Hepatocyte (in vitro differentiated cells): ENCODE data around the gene PIWIL1.

Source experiments
- EZH2phosphoT487 ChIP-seq: fragments of 200-600 bp; sonication (generic); IDR thresholded peaks from one replicate; pipeline ENCODE4 v1.6.1; 2018; ENCODE audit warnings: antibody characterized with exemption, mild to moderate bottlenecking, low read depth, moderate library complexity; ENCODE audit not compliant: unreplicated experiment, severe bottlenecking
- TF ChIP-seq, protein P1 (sequence below): fragments of 200-600 bp; sonication (generic); IDR thresholded peaks from 2 replicates; pipeline ENCODE4 v1.5.1; 2016; ENCODE audit warnings: antibody characterized with exemption, mild to moderate bottlenecking; ENCODE audit not compliant: poor library complexity

DNA sequence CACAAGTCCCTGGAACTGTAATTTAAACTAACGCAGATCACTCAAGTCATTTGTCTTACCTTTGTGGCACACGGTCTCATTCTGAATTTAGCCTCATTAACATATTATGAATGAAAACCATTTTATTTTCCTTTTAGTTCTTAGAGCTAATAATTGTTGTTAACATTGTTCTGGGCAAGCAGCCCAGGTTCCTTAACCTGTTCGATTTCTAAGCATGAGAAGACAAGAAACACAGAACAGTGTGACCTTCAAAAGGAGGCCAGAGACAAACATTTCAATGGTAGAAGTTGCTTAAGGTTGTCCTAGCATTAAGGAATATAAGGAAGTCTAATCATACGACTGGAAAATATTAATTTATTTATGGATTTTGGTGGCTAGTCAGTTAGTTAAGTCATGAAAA, 35.2 kb downstream of the PIWIL1 start:
- TF ChIP-seq, protein P1, sequence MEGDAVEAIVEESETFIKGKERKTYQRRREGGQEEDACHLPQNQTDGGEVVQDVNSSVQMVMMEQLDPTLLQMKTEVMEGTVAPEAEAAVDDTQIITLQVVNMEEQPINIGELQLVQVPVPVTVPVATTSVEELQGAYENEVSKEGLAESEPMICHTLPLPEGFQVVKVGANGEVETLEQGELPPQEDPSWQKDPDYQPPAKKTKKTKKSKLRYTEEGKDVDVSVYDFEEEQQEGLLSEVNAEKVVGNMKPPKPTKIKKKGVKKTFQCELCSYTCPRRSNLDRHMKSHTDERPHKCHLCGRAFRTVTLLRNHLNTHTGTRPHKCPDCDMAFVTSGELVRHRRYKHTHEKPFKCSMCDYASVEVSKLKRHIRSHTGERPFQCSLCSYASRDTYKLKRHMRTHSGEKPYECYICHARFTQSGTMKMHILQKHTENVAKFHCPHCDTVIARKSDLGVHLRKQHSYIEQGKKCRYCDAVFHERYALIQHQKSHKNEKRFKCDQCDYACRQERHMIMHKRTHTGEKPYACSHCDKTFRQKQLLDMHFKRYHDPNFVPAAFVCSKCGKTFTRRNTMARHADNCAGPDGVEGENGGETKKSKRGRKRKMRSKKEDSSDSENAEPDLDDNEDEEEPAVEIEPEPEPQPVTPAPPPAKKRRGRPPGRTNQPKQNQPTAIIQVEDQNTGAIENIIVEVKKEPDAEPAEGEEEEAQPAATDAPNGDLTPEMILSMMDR: no peak
- no peak for TF ChIP-seq EZH2phosphoT487
